ENCODE data around the gene MTCP1. TPM values are rescaled to one million over a fixed set of nuclear protein-coding genes. Genes with fewer than 3 reads are reported as not detected.
A peak's percentile ranks its signal among the peaks of the same experiment; 100 is the strongest.

Gene MTCP1
- total and polyA plus RNA-seq, 9 of the 15 experiments (the other 6 are each of a cell fraction or from before 2014, with no cell fraction given) = 12.7 to 28.0 (median 22.9) TPM

DNA sequence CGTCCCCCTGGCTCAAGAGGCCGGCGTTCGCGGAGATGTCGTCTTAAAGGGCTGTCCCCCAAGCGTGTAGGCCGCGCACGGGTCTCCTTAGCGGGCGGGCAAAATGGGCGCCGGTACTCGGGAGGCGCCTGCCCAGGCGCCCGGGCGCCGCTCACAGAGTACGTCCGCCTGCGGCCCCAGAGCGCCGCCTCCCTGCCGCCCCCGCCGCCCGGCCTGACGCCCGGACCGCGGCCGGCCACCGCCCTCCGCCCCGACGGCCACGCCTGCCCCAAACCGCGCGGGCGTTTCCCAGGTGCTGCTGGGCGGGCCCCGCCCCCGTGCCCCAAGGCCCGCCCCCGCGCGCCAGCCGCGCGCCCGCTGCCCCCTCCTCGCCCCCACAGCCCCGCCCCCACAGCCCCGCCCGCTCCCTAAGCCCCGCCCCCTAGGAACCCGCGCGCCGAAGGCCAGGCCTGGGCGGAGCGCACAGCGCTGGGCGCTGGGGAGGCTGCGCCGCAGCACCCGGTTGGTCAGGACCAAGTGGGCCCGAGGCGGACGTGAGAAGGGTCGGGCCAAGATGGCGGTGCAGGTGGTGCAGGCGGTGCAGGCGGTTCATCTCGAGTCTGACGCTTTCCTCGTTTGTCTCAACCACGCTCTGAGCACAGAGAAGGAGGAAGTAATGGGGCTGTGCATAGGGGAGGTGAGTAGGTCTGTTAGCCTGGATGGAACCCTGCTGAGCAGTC, at the start of gene MTCP1, which contains the start of the genes BRCC3 and CMC4 (continued):
- TF ChIP-seq GTF2F1 (IDR thresholded peaks at IDR 0.05; ENCODE audit: low read depth, low read length) (no peak), SUPT5H (IDR thresholded peaks at IDR 0.05) (peak; percentile 84), HDGF (IDR thresholded peaks at IDR 0.05) (no peak), HNRNPLL (IDR thresholded peaks at IDR 0.05; ENCODE audit: low read depth, low read length, poor library complexity, severe bottlenecking) (peak; percentile 18), TSC22D4 (tag; IDR thresholded peaks at IDR 0.05) (no peak), MAFF (IDR thresholded peaks at IDR 0.05; ENCODE audit: low read length) (no peak), PML (IDR thresholded peaks at IDR 0.05; ENCODE audit: low read length) (no peak; the same call in 1 of the 2 replicates), TRIM24 (IDR thresholded peaks at IDR 0.05) (no peak), ESRRA (IDR thresholded peaks at IDR 0.05; ENCODE audit: borderline replicate concordance, low read depth) (no peak), PTRF (tag; IDR thresholded peaks at IDR 0.05) (no peak), CHD4 (IDR thresholded peaks at IDR 0.05; ENCODE audit: insufficient read depth, insufficient replicate concordance, low read depth, low read length, poor library complexity, severe bottlenecking) (no peak), MBD2 (IDR thresholded peaks at IDR 0.05; ENCODE audit: borderline replicate concordance, low read depth) (0 out of 2 replicates have a peak, but pooled peaks have one; percentile 29), L3MBTL2 (IDR thresholded peaks at IDR 0.05) (no peak)
- TF ChIP-seq, protein P1, sequence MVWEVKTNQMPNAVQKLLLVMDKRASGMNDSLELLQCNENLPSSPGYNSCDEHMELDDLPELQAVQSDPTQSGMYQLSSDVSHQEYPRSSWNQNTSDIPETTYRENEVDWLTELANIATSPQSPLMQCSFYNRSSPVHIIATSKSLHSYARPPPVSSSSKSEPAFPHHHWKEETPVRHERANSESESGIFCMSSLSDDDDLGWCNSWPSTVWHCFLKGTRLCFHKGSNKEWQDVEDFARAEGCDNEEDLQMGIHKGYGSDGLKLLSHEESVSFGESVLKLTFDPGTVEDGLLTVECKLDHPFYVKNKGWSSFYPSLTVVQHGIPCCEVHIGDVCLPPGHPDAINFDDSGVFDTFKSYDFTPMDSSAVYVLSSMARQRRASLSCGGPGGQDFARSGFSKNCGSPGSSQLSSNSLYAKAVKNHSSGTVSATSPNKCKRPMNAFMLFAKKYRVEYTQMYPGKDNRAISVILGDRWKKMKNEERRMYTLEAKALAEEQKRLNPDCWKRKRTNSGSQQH (CRISPR knock-in tag; IDR thresholded peaks at IDR 0.05) = no peak
- TF ChIP-seq, protein P2, sequence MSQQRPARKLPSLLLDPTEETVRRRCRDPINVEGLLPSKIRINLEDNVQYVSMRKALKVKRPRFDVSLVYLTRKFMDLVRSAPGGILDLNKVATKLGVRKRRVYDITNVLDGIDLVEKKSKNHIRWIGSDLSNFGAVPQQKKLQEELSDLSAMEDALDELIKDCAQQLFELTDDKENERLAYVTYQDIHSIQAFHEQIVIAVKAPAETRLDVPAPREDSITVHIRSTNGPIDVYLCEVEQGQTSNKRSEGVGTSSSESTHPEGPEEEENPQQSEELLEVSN (IDR thresholded peaks at IDR 0.05; ENCODE audit: borderline replicate concordance in 1 of 2, extremely low read depth in 1 of 2, insufficient read depth in 1 of 2, insufficient read length in 1 of 2, low read depth in 1 of 2, low read length in 1 of 2, poor library complexity in 1 of 2, severe bottlenecking in 1 of 2) = peak in 1 of 2 experiments; percentile 53
- TF ChIP-seq, protein P3, sequence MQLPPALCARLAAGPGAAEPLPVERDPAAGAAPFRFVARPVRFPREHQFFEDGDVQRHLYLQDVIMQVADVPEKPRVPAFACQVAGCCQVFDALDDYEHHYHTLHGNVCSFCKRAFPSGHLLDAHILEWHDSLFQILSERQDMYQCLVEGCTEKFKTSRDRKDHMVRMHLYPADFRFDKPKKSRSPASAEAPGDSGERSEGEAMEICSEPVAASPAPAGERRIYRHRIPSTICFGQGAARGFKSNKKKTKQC (CRISPR knock-in tag; IDR thresholded peaks at IDR 0.05) = no peak
- TF ChIP-seq, protein P4, sequence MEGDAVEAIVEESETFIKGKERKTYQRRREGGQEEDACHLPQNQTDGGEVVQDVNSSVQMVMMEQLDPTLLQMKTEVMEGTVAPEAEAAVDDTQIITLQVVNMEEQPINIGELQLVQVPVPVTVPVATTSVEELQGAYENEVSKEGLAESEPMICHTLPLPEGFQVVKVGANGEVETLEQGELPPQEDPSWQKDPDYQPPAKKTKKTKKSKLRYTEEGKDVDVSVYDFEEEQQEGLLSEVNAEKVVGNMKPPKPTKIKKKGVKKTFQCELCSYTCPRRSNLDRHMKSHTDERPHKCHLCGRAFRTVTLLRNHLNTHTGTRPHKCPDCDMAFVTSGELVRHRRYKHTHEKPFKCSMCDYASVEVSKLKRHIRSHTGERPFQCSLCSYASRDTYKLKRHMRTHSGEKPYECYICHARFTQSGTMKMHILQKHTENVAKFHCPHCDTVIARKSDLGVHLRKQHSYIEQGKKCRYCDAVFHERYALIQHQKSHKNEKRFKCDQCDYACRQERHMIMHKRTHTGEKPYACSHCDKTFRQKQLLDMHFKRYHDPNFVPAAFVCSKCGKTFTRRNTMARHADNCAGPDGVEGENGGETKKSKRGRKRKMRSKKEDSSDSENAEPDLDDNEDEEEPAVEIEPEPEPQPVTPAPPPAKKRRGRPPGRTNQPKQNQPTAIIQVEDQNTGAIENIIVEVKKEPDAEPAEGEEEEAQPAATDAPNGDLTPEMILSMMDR (IDR thresholded peaks at IDR 0.05 in 2 of 3, conservative IDR thresholded peaks at IDR 0.05 in 1 of 3; ENCODE audit: insufficient read depth in 2 of 3, low read depth in 1 of 3, low read length in 3 of 3) = 0 out of 6 replicates have a peak, but pooled peaks of 1 of the 3 experiments have one; percentile 5
- TF ChIP-seq, protein P5, sequence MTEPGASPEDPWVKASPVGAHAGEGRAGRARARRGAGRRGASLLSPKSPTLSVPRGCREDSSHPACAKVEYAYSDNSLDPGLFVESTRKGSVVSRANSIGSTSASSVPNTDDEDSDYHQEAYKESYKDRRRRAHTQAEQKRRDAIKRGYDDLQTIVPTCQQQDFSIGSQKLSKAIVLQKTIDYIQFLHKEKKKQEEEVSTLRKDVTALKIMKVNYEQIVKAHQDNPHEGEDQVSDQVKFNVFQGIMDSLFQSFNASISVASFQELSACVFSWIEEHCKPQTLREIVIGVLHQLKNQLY (CRISPR knock-in tag; conservative IDR thresholded peaks at IDR 0.05) = no peak
- TF ChIP-seq, protein P6, sequence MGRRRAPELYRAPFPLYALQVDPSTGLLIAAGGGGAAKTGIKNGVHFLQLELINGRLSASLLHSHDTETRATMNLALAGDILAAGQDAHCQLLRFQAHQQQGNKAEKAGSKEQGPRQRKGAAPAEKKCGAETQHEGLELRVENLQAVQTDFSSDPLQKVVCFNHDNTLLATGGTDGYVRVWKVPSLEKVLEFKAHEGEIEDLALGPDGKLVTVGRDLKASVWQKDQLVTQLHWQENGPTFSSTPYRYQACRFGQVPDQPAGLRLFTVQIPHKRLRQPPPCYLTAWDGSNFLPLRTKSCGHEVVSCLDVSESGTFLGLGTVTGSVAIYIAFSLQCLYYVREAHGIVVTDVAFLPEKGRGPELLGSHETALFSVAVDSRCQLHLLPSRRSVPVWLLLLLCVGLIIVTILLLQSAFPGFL (CRISPR knock-in tag; IDR thresholded peaks at IDR 0.05) = no peak
- TF ChIP-seq, protein P7, sequence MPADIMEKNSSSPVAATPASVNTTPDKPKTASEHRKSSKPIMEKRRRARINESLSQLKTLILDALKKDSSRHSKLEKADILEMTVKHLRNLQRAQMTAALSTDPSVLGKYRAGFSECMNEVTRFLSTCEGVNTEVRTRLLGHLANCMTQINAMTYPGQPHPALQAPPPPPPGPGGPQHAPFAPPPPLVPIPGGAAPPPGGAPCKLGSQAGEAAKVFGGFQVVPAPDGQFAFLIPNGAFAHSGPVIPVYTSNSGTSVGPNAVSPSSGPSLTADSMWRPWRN (IDR thresholded peaks at IDR 0.05; ENCODE audit: low read depth) = no peak
